H1 (cell line): Measurements from ENCODE around the gene UBR2. TPM values are rescaled to one million over a fixed set of nuclear protein-coding genes. Genes with fewer than 3 reads are reported as not detected.

ENCODE experiments used
- CTCF ChIA-PET: fragments of 300-600 bp; sonication (Branson Sonifier 250); formaldehyde crosslinking; loops from one replicate; lab custom pipeline; 2021; ENCODE audit not compliant: partially characterized antibody; lab: Charles Lee
- POLR2A ChIA-PET: fragments of 300-600 bp; sonication (Branson Sonifier 250); formaldehyde crosslinking; loops from one replicate; lab custom pipeline; 2021; ENCODE audit warnings: inconsistent platforms; ENCODE audit not compliant: partially characterized antibody; lab: Charles Lee
- DNase-seq, 2 experiments: peaks; one replicate each; pipeline versions ENCODE4 v3.0.0 to v3.0.0-alpha.2; 2010 to 2022; ENCODE audit warnings: low spot score in 2 of 2, low read depth in 1 of 2, mixed read lengths in 1 of 2
- FAIRE-seq: peaks from 2 replicates; lab custom pipeline; 2011; peaks lifted over from hg19 to GRCh38; lab: Jason Lieb, UNC
- H2AFZ ChIP-seq: 2 replicates; pipeline ENCODE4 v1.8.1; 2012; ENCODE audit warnings: low read length, inconsistent platforms
- H2AK5ac ChIP-seq: 2 replicates; pipeline ENCODE4 v1.6.1; 2013; ENCODE audit warnings: low read depth, low read length
- H2BK120ac ChIP-seq: replicated peaks from 2 replicates; pipeline ENCODE3; 2013; ENCODE audit warnings: low read depth, low read length, inconsistent platforms
- H2BK12ac ChIP-seq: 2 replicates; pipeline ENCODE4 v1.6.1; 2013; ENCODE audit warnings: low read depth, low read length
- H2BK15ac ChIP-seq: 2 replicates; pipeline ENCODE4 v1.6.1; 2013; ENCODE audit warnings: low read length
- H2BK20ac ChIP-seq: 2 replicates; pipeline ENCODE4 v1.6.1; 2013; ENCODE audit warnings: low read length
- H2BK5ac ChIP-seq: 2 replicates; pipeline ENCODE4 v1.6.1; 2013; ENCODE audit warnings: low read depth, low read length
- H3K14ac ChIP-seq: 2 replicates; pipeline ENCODE4 v1.6.1; 2013; ENCODE audit warnings: inconsistent platforms; ENCODE audit not compliant: insufficient read length
- H3K18ac ChIP-seq: 2 replicates; pipeline ENCODE4 v1.6.1; 2013; ENCODE audit warnings: low read length; ENCODE audit errors: extremely low read depth
- H3K23ac ChIP-seq: 2 replicates; pipeline ENCODE4 v1.6.1; 2013; ENCODE audit warnings: inconsistent platforms; ENCODE audit not compliant: insufficient read length
- H3K23me2 ChIP-seq: 2 replicates; pipeline ENCODE4 v1.6.1; 2013; ENCODE audit warnings: low read depth, low read length
- H3K27ac ChIP-seq: 2 replicates; pipeline ENCODE4 v1.6.1; 2011; ENCODE audit warnings: low read depth, low read length, inconsistent platforms
- H3K27me3 ChIP-seq, 4 experiments: replicated peaks in 1 of 4; 1 replicate in 1 of 4; 2 replicates in 3 of 4; pipeline versions ENCODE4 v1.6.1 to v1.8.1; 2011 to 2013; ENCODE audit warnings: low read length in 3 of 4, mild to moderate bottlenecking in 3 of 4, inconsistent platforms in 2 of 4, mixed read lengths in 2 of 4, moderate library complexity in 1 of 4; ENCODE audit not compliant: control insufficient read depth in 3 of 4, insufficient read depth in 3 of 4; ENCODE audit errors: extremely low read depth in 1 of 4
- H3K36me3 ChIP-seq, 4 experiments: 2 replicates each; pipeline versions ENCODE4 v1.6.1 to v1.8.1; 2011 to 2013; ENCODE audit warnings: mild to moderate bottlenecking in 4 of 4, low read length in 3 of 4, moderate library complexity in 2 of 4, control low read depth in 1 of 4, inconsistent platforms in 1 of 4; ENCODE audit not compliant: insufficient read depth in 4 of 4, control insufficient read depth in 2 of 4
- H3K4ac ChIP-seq: replicated peaks from 2 replicates; pipeline ENCODE3; 2013; ENCODE audit warnings: low read length, low read depth, mixed read lengths, inconsistent platforms; ENCODE audit not compliant: insufficient read length
- H3K4me1 ChIP-seq, 4 experiments: replicated peaks in 1 of 4; 1 replicate in 1 of 4; 2 replicates in 3 of 4; pipeline versions ENCODE4 v1.6.1 to v1.8.1; 2011 to 2013; ENCODE audit warnings: low read length in 3 of 4, inconsistent platforms in 2 of 4, mixed read lengths in 1 of 4; ENCODE audit not compliant: insufficient read depth in 4 of 4, control insufficient read depth in 3 of 4
- H3K4me2 ChIP-seq, 2 experiments: 2 replicates each; pipeline versions ENCODE4 v1.6.1 to v1.8.1; 2011 to 2013; ENCODE audit warnings: low read depth in 2 of 2, low read length in 2 of 2, control low read depth in 1 of 2, inconsistent platforms in 1 of 2, mild to moderate bottlenecking in 1 of 2; ENCODE audit not compliant: insufficient read depth in 1 of 2
- H3K4me3 ChIP-seq, 4 experiments: fragments of 200-600, 300-600 bp in 1 of 4; sonication (generic), shearing (Covaris generic), sonication (Bioruptor Twin) in 1 of 4; 2 replicates each; pipeline versions ENCODE4 v1.5.1 to v1.8.1; 2011 to 2016; ENCODE audit warnings: low read length in 4 of 4, low read depth in 3 of 4, control low read depth in 2 of 4, inconsistent platforms in 2 of 4, mild to moderate bottlenecking in 2 of 4, mixed read lengths in 1 of 4, moderate library complexity in 1 of 4; ENCODE audit not compliant: insufficient read depth in 2 of 4; ENCODE audit errors: extremely low read depth in 1 of 4
- H3K56ac ChIP-seq: replicated peaks from 2 replicates; pipeline ENCODE3; 2013; ENCODE audit warnings: low read depth, mild to moderate bottlenecking, mixed read lengths, low read length, inconsistent platforms; ENCODE audit not compliant: insufficient read length
- H3K79me1 ChIP-seq: 2 replicates; pipeline ENCODE4 v1.6.1; 2013; ENCODE audit warnings: low read depth, low read length, control low read depth
- H3K79me2 ChIP-seq, 2 experiments: 2 replicates each; pipeline versions ENCODE4 v1.6.1 to v1.8.1; 2012 to 2013; ENCODE audit warnings: low read length in 2 of 2, mild to moderate bottlenecking in 2 of 2, inconsistent platforms in 1 of 2; ENCODE audit not compliant: insufficient read depth in 2 of 2, control insufficient read depth in 1 of 2
- H3K9ac ChIP-seq, 4 experiments: replicated peaks in 1 of 4; 1 replicate in 1 of 4; 2 replicates in 3 of 4; pipeline versions ENCODE4 v1.6.1 to v1.8.1; 2011 to 2013; ENCODE audit warnings: low read depth in 3 of 4, low read length in 3 of 4, control low read depth in 2 of 4, mild to moderate bottlenecking in 2 of 4, moderate library complexity in 2 of 4, inconsistent platforms in 1 of 4; ENCODE audit errors: extremely low read depth in 1 of 4
- H3K9me3 ChIP-seq, 2 experiments: 2 replicates each; pipeline versions ENCODE4 v1.6.1 to v1.8.1; 2012 to 2013; ENCODE audit warnings: mild to moderate bottlenecking in 2 of 2, moderate library complexity in 2 of 2, control low read depth in 1 of 2, inconsistent platforms in 1 of 2, low read depth in 1 of 2, low read length in 1 of 2, mixed read lengths in 1 of 2; ENCODE audit not compliant: insufficient read depth in 2 of 2
- H4K20me1 ChIP-seq, 2 experiments: replicated peaks in 1 of 2; 2 replicates each; pipeline versions ENCODE3 to v1.8.1; 2011 to 2013; ENCODE audit warnings: inconsistent platforms in 2 of 2, low read length in 2 of 2, mild to moderate bottlenecking in 1 of 2; ENCODE audit not compliant: insufficient read depth in 2 of 2, control insufficient read depth in 1 of 2
- H4K5ac ChIP-seq: 2 replicates; pipeline ENCODE4 v1.6.1; 2013; ENCODE audit warnings: low read length, low read depth, mixed read lengths, inconsistent platforms; ENCODE audit not compliant: insufficient read length
- H4K8ac ChIP-seq: 2 replicates; pipeline ENCODE4 v1.8.0; 2013; ENCODE audit warnings: mild to moderate bottlenecking, moderate library complexity, low read length, inconsistent platforms; ENCODE audit not compliant: insufficient read depth; ENCODE audit errors: extremely low read depth
- H4K91ac ChIP-seq: replicated peaks from 2 replicates; pipeline ENCODE3; 2013; ENCODE audit warnings: low read length, mixed read lengths, inconsistent platforms; ENCODE audit not compliant: insufficient read length
- CBX8 ChIP-seq: fragments of 300-800, 300-1000 bp; sonication (generic); IDR thresholded peaks from 2 replicates; pipeline ENCODE4 v1.7.1; 2016; ENCODE audit warnings: low read depth, low read length, borderline replicate concordance
- GABPA ChIP-seq: IDR thresholded peaks from 2 replicates; pipeline ENCODE4 v1.6.1; 2011; ENCODE audit warnings: mild to moderate bottlenecking, low read length, moderate library complexity, borderline replicate concordance; ENCODE audit not compliant: insufficient read depth
- HDAC2 ChIP-seq, 2 experiments: fragments of 300-600 bp in 1 of 2; sonication (generic) in 1 of 2; IDR thresholded peaks; 2 replicates each; pipeline ENCODE4 v1.6.1; 2011 to 2012; ENCODE audit warnings: low read depth in 2 of 2, low read length in 2 of 2, mild to moderate bottlenecking in 2 of 2, moderate library complexity in 2 of 2, borderline replicate concordance in 1 of 2, inconsistent platforms in 1 of 2
- SIN3A ChIP-seq, 2 experiments: IDR thresholded peaks in 1 of 2; conservative IDR thresholded peaks in 1 of 2; 2 replicates each; pipeline ENCODE4 v1.6.1; 2011 to 2012; ENCODE audit warnings: low read length in 2 of 2, improper control_type of control experiment in 1 of 2, low read depth in 1 of 2, mild to moderate bottlenecking in 1 of 2
- TAF1 ChIP-seq: IDR thresholded peaks from 2 replicates; pipeline ENCODE4 v1.6.1; 2011; ENCODE audit warnings: mild to moderate bottlenecking, low read depth, low read length
- TAF7 ChIP-seq: optimal IDR thresholded peaks from 2 replicates; pipeline ENCODE3; 2011; ENCODE audit warnings: low read depth, mild to moderate bottlenecking, inconsistent platforms, low read length, moderate library complexity, borderline replicate concordance
- TCF12 ChIP-seq: IDR thresholded peaks from 2 replicates; pipeline ENCODE4 v1.6.1; 2011; ENCODE audit warnings: low read depth, mild to moderate bottlenecking, low read length
- WGBS, 2 experiments: shearing (Covaris generic) in 1 of 2; methylation state at CpG; one replicate each; pipeline versions ENCODE4 v1.1.6 to v1.1.7; 2013 to 2015; ENCODE audit warnings: low lambda C conversion rate in 2 of 2, mixed read lengths in 2 of 2, inconsistent platforms in 1 of 2, low coverage in 1 of 2, missing lambda C conversion rate in 1 of 2; ENCODE audit not compliant: insufficient replicate concordance in 2 of 2, insufficient coverage in 1 of 2, insufficient read length in 1 of 2; ENCODE audit errors: extremely low coverage in 1 of 2, missing lambda C conversion rate in 1 of 2; 5-methylcytosine and 5-hydroxymethylcytosine counted together
- polyA plus RNA-seq, 7 experiments: library from polyadenylated mRNA; depleted of rRNA in 3 of 7; stranded (reverse) in 5 of 7; unstranded in 2 of 7; fragments of >200 nt in 5 of 7; fragments of 200-250 nt in 2 of 7; gene quantifications; 1 replicate in 5 of 7; 2 replicates in 1 of 7; 4 replicates in 1 of 7; pipeline versions ENCODE4 v1.2.1 to v1.2.3, GENCODE V29; 2011 to 2013; ENCODE audit warnings: missing spikeins in 2 of 7, mixed read lengths in 2 of 7
- total RNA-seq: library from RNA; stranded (reverse); fragmentation: NEBNext Ultra II Directional; extraction: Animal tissue kit (Norgen Biotek cat#: 25700); gene quantifications from 2 replicates; pipeline ENCODE4 v1.2.1, GENCODE V29; 2021
- TF ChIP-seq, protein P1 (sequence below), 3 experiments: IDR thresholded peaks; 1 replicate in 2 of 3; 2 replicates in 1 of 3; pipeline versions ENCODE4 v1.5.1 to v1.6.1; 2011; ENCODE audit warnings: low read length in 3 of 3, mild to moderate bottlenecking in 3 of 3, inconsistent platforms in 2 of 3, low read depth in 1 of 3, moderate library complexity in 1 of 3; ENCODE audit not compliant: insufficient read depth in 1 of 3; ENCODE audit errors: control extremely low read depth in 1 of 3
- TF ChIP-seq, protein P2 (sequence below): IDR thresholded peaks from 2 replicates; pipeline ENCODE4 v1.6.1; 2011; ENCODE audit warnings: low read length, improper control_type of control experiment

UBR2 gene
- total and polyA plus RNA-seq, 2 of the 8 experiments (the other 6 are each of a cell fraction or from before 2014, with no cell fraction given) = 6.5 to 19.5 TPM

DNA sequence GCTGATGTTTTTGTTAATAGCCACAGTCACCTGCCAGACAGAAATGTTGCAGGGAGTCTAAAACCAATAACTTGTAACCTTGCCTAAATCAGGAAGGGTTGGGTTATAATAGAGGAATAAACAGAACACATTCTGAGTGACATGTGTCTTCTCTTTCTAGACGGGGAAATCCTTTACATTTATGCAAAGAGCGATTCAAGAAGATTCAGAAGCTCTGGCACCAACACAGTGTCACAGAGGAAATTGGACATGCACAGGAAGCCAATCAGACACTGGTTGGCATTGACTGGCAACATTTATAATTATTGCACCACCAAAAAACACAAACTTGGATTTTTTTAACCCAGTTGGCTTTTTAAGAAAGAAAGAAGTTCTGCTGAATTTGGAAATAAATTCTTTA, 127.0 kb downstream of the UBR2 start:
- peaks cover 3 to 46% (median 33%) of the 10 kb centered on the region in 4 experiments; a peak in 7 of 8 replicates for H3K36me3 ChIP-seq
- no peak overlapping the region for H2BK120ac ChIP-seq
- peaks cover 0 to 10% of the 10 kb centered on the region in 2 experiments; a peak in 1 of 4 replicates for H3K9me3 ChIP-seq
- H3K18ac ChIP-seq = no peak overlapping the region
- no peak overlapping the region for H3K9ac ChIP-seq
- CTCF ChIA-PET = no interaction called here
- 100% methylated on average over 2 of the region's 2 CpGs; no CpG with 5 or more reads in 1 of the 2 experiments for WGBS, 2 experiments
- H3K23ac ChIP-seq = no peak overlapping the region
- H2BK20ac ChIP-seq = no peak overlapping the region
- H4K8ac ChIP-seq = no peak overlapping the region
- POLR2A ChIA-PET = no interaction called here
- H4K5ac ChIP-seq = no peak overlapping the region
- no peak overlapping the region for H2BK15ac ChIP-seq
- H3K23me2 ChIP-seq = no peaks in the 10 kb centered on the region
- no peak overlapping the region for H3K27ac ChIP-seq
- no peak overlapping the region for H2AFZ ChIP-seq
- no peak overlapping the region for H4K91ac ChIP-seq
- H3K56ac ChIP-seq = no peak overlapping the region
- FAIRE-seq (no peak), DNase-seq (no peak)
- no peaks in the 10 kb centered on the region for H3K4me1 ChIP-seq
- no peaks in the 10 kb centered on the region for H3K79me2 ChIP-seq
- no peak overlapping the region for H3K4me2 ChIP-seq
- no peaks in the 10 kb centered on the region for H3K79me1 ChIP-seq
- no peak overlapping the region for H3K4me3 ChIP-seq
- H3K27me3 ChIP-seq = no peaks in the 10 kb centered on the region
- H2AK5ac ChIP-seq = no peak overlapping the region
- no peak overlapping the region for H2BK12ac ChIP-seq
- no peaks in the 10 kb centered on the region for H4K20me1 ChIP-seq
- H3K14ac ChIP-seq = no peak overlapping the region
- H3K4ac ChIP-seq = no peak overlapping the region
- no peak overlapping the region for H2BK5ac ChIP-seq
- TF ChIP-seq CBX8 (no peak), HDAC2 (IDR thresholded peaks at IDR 0.05; ENCODE audit: borderline replicate concordance in 1 of 2, low read depth in 2 of 2, low read length in 2 of 2) (no peak), GABPA (no peak), TAF1 (no peak), SIN3A (conservative IDR thresholded peaks at IDR 0.05 in 1 of 2, IDR thresholded peaks at IDR 0.05 in 1 of 2; ENCODE audit: low read depth in 1 of 2, low read length in 2 of 2) (no peak), TAF7 (no peak), TCF12 (no peak)
- TF ChIP-seq, protein P1, sequence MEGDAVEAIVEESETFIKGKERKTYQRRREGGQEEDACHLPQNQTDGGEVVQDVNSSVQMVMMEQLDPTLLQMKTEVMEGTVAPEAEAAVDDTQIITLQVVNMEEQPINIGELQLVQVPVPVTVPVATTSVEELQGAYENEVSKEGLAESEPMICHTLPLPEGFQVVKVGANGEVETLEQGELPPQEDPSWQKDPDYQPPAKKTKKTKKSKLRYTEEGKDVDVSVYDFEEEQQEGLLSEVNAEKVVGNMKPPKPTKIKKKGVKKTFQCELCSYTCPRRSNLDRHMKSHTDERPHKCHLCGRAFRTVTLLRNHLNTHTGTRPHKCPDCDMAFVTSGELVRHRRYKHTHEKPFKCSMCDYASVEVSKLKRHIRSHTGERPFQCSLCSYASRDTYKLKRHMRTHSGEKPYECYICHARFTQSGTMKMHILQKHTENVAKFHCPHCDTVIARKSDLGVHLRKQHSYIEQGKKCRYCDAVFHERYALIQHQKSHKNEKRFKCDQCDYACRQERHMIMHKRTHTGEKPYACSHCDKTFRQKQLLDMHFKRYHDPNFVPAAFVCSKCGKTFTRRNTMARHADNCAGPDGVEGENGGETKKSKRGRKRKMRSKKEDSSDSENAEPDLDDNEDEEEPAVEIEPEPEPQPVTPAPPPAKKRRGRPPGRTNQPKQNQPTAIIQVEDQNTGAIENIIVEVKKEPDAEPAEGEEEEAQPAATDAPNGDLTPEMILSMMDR (IDR thresholded peaks at IDR 0.05; ENCODE audit: control extremely low read depth in 1 of 3, insufficient read depth in 1 of 3, low read depth in 1 of 3, low read length in 3 of 3) = no peak
- TF ChIP-seq, protein P2, sequence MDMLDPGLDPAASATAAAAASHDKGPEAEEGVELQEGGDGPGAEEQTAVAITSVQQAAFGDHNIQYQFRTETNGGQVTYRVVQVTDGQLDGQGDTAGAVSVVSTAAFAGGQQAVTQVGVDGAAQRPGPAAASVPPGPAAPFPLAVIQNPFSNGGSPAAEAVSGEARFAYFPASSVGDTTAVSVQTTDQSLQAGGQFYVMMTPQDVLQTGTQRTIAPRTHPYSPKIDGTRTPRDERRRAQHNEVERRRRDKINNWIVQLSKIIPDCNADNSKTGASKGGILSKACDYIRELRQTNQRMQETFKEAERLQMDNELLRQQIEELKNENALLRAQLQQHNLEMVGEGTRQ = no peak
